Keratinocyte (primary cell): ENCODE measurements around the gene MAPRE3.

Experiments used
- CTCF ChIP-seq, 3 experiments: IDR thresholded peaks in 1 of 3; conservative IDR thresholded peaks in 1 of 3; optimal IDR thresholded peaks in 1 of 3; 2 replicates in 2 of 3; 3 replicates in 1 of 3; pipeline versions ENCODE3 to v1.5.1; 2011; ENCODE audit warnings: low read length in 3 of 3, mild to moderate bottlenecking in 3 of 3, moderate library complexity in 2 of 3, control low read depth in 1 of 3, inconsistent platforms in 1 of 3; ENCODE audit not compliant: insufficient read depth in 2 of 3; ENCODE audit errors: extremely low read depth in 1 of 3
- EZH2 ChIP-seq: IDR thresholded peaks from one replicate; pipeline ENCODE4 v1.6.1; 2012; ENCODE audit warnings: inconsistent platforms, mild to moderate bottlenecking, low read length, moderate library complexity

DNA sequence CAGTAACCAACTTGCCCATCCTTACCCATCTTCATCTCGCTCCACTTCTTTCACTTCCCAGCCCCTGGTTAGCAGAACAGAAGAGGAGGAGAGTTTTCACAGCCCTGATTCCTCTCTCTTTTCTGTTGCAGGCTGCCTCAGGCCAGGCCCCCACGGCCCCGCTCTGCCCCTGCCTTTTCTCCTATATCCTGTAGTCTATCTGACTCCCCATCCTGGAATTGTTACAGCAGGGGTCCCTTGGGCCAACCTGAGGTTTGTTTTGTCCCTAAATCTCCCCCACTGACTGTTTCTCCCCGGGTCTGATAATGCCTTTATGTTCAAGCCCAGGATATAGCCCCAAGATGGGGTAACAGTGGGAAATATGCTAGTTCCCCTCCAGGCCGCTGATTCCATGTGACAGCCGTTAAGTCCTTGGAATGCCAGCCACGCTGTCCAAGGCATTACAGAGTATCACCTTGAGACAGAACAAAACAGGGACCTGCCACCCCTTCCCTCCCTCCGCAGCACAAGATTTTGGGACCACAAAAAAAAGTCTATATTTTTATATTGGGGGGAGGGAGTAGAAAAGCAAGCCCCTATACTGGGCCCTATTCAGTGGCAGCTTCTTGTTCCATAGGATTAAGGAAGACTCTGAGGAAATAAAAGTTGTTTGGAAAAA is 99.7 kb downstream of the MAPRE3 start:
- TF ChIP-seq CTCF (optimal IDR thresholded peaks at IDR 0.05 in 1 of 3, IDR thresholded peaks at IDR 0.05 in 1 of 3, conservative IDR thresholded peaks at IDR 0.05 in 1 of 3; ENCODE audit: extremely low read depth in 1 of 3, insufficient read depth in 2 of 3, low read length in 3 of 3) = no peak
- TF ChIP-seq EZH2 = no peak
